Body of pancreas (tissue), 4 donors: ENCODE results near the gene ADAMTS2. TPM values are rescaled to one million over a fixed set of nuclear protein-coding genes. Genes with fewer than 3 reads are reported as not detected.
"Not testable (repeated sequence)": the region's sequence is repeated elsewhere in the genome, so short reads cannot be mapped to it uniquely, and the experiment has no call there.

ENCODE experiments used
- ATAC-seq: fragments of 150-250 bp; one replicate; pipeline ENCODE4 v1.9.1; 2016
- DNase-seq, 4 donors: peaks; one replicate each; pipeline ENCODE4 v3.0.0-alpha.2; 2019
- H3K27ac ChIP-seq, 4 donors: fragments of 200-600 bp; sonication (generic); 1 replicate in 3 of 4; 2 replicates in 1 of 4; pipeline versions ENCODE4 v1.5.1 to v1.6.1; 2016 to 2019; ENCODE audit warnings: mild to moderate bottlenecking in 1 of 4, mixed read lengths in 1 of 4, moderate library complexity in 1 of 4
- H3K27me3 ChIP-seq, 2 donors: fragments of 200-600 bp; sonication (generic); one replicate each; pipeline ENCODE4 v1.6.0; 2016; ENCODE audit warnings: mild to moderate bottlenecking in 1 of 2
- H3K36me3 ChIP-seq, 2 donors: fragments of 200-600 bp; sonication (generic); replicated peaks in 1 of 2; 2 replicates each; pipeline ENCODE4 v1.5.1; 2016; ENCODE audit warnings: low read depth in 2 of 2; ENCODE audit not compliant: insufficient read depth in 1 of 2
- H3K4me1 ChIP-seq: fragments of 200-600 bp; sonication (generic); one replicate; pipeline ENCODE4 v1.6.0; 2016
- H3K4me3 ChIP-seq, 2 donors: fragments of 200-600 bp; sonication (generic); 1 replicate in 1 of 2; 2 replicates in 1 of 2; pipeline ENCODE4 v1.5.1; 2016 to 2019
- H3K9me3 ChIP-seq, 3 donors: fragments of 200-600 bp; sonication (generic); 1 replicate in 2 of 3; 2 replicates in 1 of 3; pipeline ENCODE4 v1.5.1; 2016
- CTCF ChIP-seq, 7 experiments: fragments of 450-650 bp in 4 of 7; fragments of 200-600 bp in 3 of 7; sonication (generic) in 3 of 7; IDR thresholded peaks; one replicate each; pipeline ENCODE4 v1.5.1; 2016 to 2019; ENCODE audit warnings: antibody characterized with exemption in 7 of 7
- POLR2A ChIP-seq, 3 donors: fragments of 450-650 bp; IDR thresholded peaks; one replicate each; pipeline ENCODE4 v1.6.1; 2016; ENCODE audit warnings: antibody characterized with exemption in 3 of 3, mild to moderate bottlenecking in 2 of 3
- WGBS, 2 donors: methylation state at CpG; one replicate each; pipeline ENCODE4 v1.1.5; 2017; 5-methylcytosine and 5-hydroxymethylcytosine counted together
- intact Hi-C: fragments of 100-400 bp; cut with DNase I; formaldehyde crosslinking; loops from one replicate; pipeline ENCODE4 v1.15.1; 2023
- total RNA-seq, 2 donors: library from RNA; depleted of rRNA; stranded (reverse); fragments of >200 nt; gene quantifications; one replicate each; pipeline ENCODE4 v1.1.0, GENCODE V29; 2016

The ADAMTS2 gene
- total RNA-seq, 2 donors from 2014 or later: 9.1 to 19.1 TPM

GRCh38 chr5:179288809-179289185 is 56.5 kb downstream of the ADAMTS2 start:
- DNase-seq (peak in 1 of 4 donors; percentile 9), ATAC-seq (no peak)
- Histone ChIP-seq H3K4me3 (no peak overlapping the region), H3K36me3 (no peaks in the 10 kb centered on the region), H3K27me3 (no peaks in the 10 kb centered on the region), H3K4me1 (no peaks in the 10 kb centered on the region), H3K9me3 (no peaks in the 10 kb centered on the region), H3K27ac (no peak overlapping the region)
- intact Hi-C loops: no loop called here
- TF ChIP-seq POLR2A (IDR thresholded peaks at IDR 0.05) (no peak), CTCF (IDR thresholded peaks at IDR 0.05) (no peak)
- WGBS, 2 donors: 64 to 67% methylated on average over 4 to 11 of the region's 11 CpGs

- intact Hi-C loops: no loop called here
- no peak overlapping the region for H3K27ac ChIP-seq
- H3K9me3 ChIP-seq: no peaks in the 10 kb centered on the region
- no peaks in the 10 kb centered on the region for H3K4me1 ChIP-seq
- TF ChIP-seq CTCF (IDR thresholded peaks at IDR 0.05) (no peak), POLR2A (IDR thresholded peaks at IDR 0.05) (no peak)
- no peak overlapping the region for H3K4me3 ChIP-seq
- ATAC-seq (no peak), DNase-seq (peak in 1 of 4 donors; percentile 10)
- no peaks in the 10 kb centered on the region for H3K36me3 ChIP-seq
- WGBS, 2 donors: 68 to 69% methylated on average over 10 to 20 of the region's 21 CpGs
- H3K27me3 ChIP-seq: no peaks in the 10 kb centered on the region
These were observed 57.0 kb downstream of the ADAMTS2 start for GRCh38 chr5:179288101-179288808.

DNA sequence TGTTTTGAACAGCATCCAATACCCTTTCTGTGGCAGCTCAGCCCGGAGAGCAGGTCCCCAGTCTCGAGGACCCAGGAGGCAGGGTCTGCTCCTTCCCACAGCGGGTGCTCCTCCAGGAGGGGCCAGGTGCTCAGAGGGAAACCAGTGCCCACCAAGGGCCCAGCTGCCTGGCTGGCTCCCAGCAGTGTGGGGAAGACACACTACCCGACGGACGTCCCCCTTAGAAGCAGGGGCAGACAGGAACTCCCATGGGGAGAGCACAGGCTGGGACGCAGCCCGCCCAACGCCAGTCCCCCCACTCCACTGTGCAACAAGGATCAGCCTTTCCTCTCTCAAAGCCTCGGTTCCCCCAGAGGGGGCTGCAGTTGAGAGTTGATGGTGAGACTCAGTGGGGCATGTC is 57.6 kb downstream of the ADAMTS2 start:
- intact Hi-C loops: no loop called here
- 59 to 73% methylated on average over 7 to 10 of the region's 10 CpGs for WGBS, 2 donors
- Histone ChIP-seq H3K9me3 (no peaks in the 10 kb centered on the region), H3K27ac (no peak overlapping the region), H3K36me3 (no peaks in the 10 kb centered on the region), H3K4me1 (no peaks in the 10 kb centered on the region), H3K4me3 (no peak overlapping the region), H3K27me3 (no peaks in the 10 kb centered on the region)
- peak in 1 of 4 donors; percentile 7 for DNase-seq
- no peak for ATAC-seq
- TF ChIP-seq CTCF (IDR thresholded peaks at IDR 0.05): no peak
- no peak for TF ChIP-seq POLR2A (IDR thresholded peaks at IDR 0.05)

DNA sequence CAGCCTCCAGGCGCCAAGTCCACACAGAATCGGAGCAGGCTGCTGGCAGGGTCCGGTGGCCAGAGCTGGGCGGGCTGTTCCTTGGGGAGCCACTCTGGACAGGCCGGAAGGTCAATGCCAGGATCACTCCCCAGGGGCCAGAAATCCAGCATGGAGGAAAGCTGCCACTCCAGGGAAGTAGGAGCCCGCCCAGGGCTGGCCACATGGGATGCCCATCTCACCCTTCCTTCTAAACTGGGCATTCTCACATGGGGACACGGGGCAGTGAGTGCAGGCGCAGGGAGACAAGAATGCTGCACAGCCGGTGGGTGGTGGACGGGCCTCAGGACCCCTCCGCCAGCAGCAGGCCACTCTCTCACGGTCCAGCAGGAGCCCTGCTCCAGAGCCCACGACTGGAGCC is 58.2 kb downstream of the ADAMTS2 start:
- Histone ChIP-seq H3K36me3 (no peaks in the 10 kb centered on the region), H3K9me3 (no peaks in the 10 kb centered on the region), H3K27ac (no peak overlapping the region), H3K27me3 (no peaks in the 10 kb centered on the region), H3K4me3 (no peak overlapping the region), H3K4me1 (no peaks in the 10 kb centered on the region)
- intact Hi-C loops: no loop called here
- peak in 1 of 4 donors; percentile 9 for DNase-seq
- TF ChIP-seq POLR2A (IDR thresholded peaks at IDR 0.05) (no peak), CTCF (IDR thresholded peaks at IDR 0.05) (no peak)
- ATAC-seq: no peak
- 59% methylated on average over 3 to 13 of the region's 13 CpGs for WGBS, 2 donors

- H3K4me1 ChIP-seq, H3K9me3 ChIP-seq, H3K27me3 ChIP-seq, H3K36me3 ChIP-seq, intact Hi-C loops, DNase-seq, ATAC-seq, H3K4me3 ChIP-seq: not testable (repeated sequence)
- WGBS, 2 donors: 76 to 83% methylated on average over 11 of the region's 11 CpGs
- H3K27ac ChIP-seq: peak overlapping the region in 1 of 4 donors; percentile 25
These were observed 59.5 kb downstream of the ADAMTS2 start for GRCh38 chr5:179285776-179286162.
